DOHH2 (cell line): ENCODE measurements around the gene TUSC2.
A peak's percentile ranks its signal among the peaks of the same experiment; 100 is the strongest.

Experiments used
- H3F3A ChIP-seq: fragments of 200-600 bp; sonication (generic), shearing (Covaris generic); 2 replicates; pipeline ENCODE4 v1.6.0; 2016; ENCODE audit warnings: antibody characterized with exemption, mild to moderate bottlenecking; ENCODE audit not compliant: control insufficient read depth, insufficient read depth
- H3K27ac ChIP-seq: fragments of 200-600 bp; sonication (generic); 2 replicates; pipeline ENCODE4 v1.5.1; 2014; ENCODE audit warnings: low read depth, mild to moderate bottlenecking, low read length, moderate library complexity
- H3K27me3 ChIP-seq: fragments of 200-600 bp; sonication (generic); 2 replicates; pipeline ENCODE4 v1.6.1; 2014; ENCODE audit warnings: mild to moderate bottlenecking, low read length, mixed read lengths; ENCODE audit not compliant: control insufficient read depth
- H3K36me3 ChIP-seq: fragments of 200-600 bp; sonication (generic); 2 replicates; pipeline ENCODE4 v1.6.1; 2014; ENCODE audit warnings: mild to moderate bottlenecking, low read length, moderate library complexity, mixed read lengths; ENCODE audit not compliant: control insufficient read depth
- H3K4me1 ChIP-seq: fragments of 200-600 bp; sonication (generic); 2 replicates; pipeline ENCODE4 v1.6.1; 2014; ENCODE audit warnings: mild to moderate bottlenecking, low read length, mixed read lengths; ENCODE audit not compliant: control insufficient read depth
- H3K4me2 ChIP-seq: fragments of 200-600 bp; sonication (generic); 2 replicates; pipeline ENCODE4 v1.6.0; 2014; ENCODE audit warnings: mild to moderate bottlenecking, low read length, moderate library complexity
- H3K4me3 ChIP-seq: fragments of 200-600 bp; sonication (generic); 2 replicates; pipeline ENCODE4 v1.5.1; 2014; ENCODE audit warnings: mild to moderate bottlenecking, low read length, mixed read lengths
- H3K79me2 ChIP-seq: fragments of 200-600 bp; sonication (generic); 2 replicates; pipeline ENCODE4 v1.6.1; 2014; ENCODE audit warnings: mild to moderate bottlenecking, low read length, mixed read lengths; ENCODE audit not compliant: control insufficient read depth
- H3K9me2 ChIP-seq: fragments of 200-600 bp; sonication (generic); replicated peaks from 2 replicates; pipeline ENCODE4 v1.6.1; 2014; ENCODE audit warnings: mild to moderate bottlenecking, low read length, mixed read lengths; ENCODE audit not compliant: control insufficient read depth
- H3K9me3 ChIP-seq: fragments of 200-600 bp; sonication (generic); 2 replicates; pipeline ENCODE4 v1.6.1; 2014; ENCODE audit warnings: antibody characterized with exemption, low read length, mixed read lengths; ENCODE audit not compliant: control insufficient read depth, insufficient read depth
- H4K20me1 ChIP-seq: fragments of 200-600 bp; sonication (generic); 2 replicates; pipeline ENCODE4 v1.6.0; 2014; ENCODE audit warnings: low read depth, mild to moderate bottlenecking, antibody characterized with exemption, low read length, moderate library complexity; ENCODE audit not compliant: control insufficient read depth, insufficient read depth
- EZH2phosphoT487 ChIP-seq: fragments of 200-600 bp; sonication (generic); IDR thresholded peaks from 2 replicates; pipeline ENCODE4 v1.6.1; 2017; ENCODE audit warnings: borderline replicate concordance, mild to moderate bottlenecking, antibody characterized with exemption, low read length, moderate library complexity, mixed read lengths
- TF ChIP-seq, protein P1 (sequence below): fragments of 200-600 bp; sonication (generic); IDR thresholded peaks from one replicate; pipeline ENCODE4 v1.5.1; 2014; ENCODE audit warnings: antibody characterized with exemption, mild to moderate bottlenecking, low read depth, low read length; ENCODE audit not compliant: poor library complexity, severe bottlenecking

TUSC2 gene

DNA sequence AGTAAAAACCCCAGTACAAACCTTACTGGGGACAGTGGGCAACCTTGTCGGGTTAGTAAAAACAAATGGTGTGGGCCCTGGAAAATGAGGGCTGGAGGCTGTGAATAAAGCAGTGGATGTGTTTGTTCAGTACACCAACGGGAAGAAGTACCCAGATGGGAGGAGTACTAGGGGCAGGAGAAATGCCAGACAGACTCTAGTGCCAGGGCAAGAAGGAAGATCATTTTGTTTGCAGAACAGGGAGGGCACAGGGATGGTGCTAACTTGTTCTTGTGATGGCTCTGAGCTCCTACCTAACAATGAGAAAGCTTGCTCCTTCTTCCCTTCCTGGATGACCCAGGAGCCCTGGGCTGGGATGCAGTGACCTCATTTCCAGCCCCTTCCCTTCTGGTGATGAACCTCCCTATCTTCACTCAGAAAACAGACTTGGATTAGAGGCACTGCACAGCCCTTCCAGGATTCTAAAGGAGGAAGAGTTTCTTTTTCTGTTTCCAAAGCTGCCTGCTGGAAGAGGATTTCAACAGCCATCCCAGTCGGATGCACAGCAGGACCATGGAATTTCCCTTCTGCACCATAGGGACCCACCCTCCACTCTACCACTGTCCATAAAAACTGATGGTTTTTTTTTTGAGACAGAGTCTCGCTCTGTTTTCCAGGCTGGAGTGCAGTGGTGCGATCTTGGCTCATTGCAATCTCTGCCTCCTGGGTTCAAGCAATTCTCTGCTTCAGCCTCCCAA, 6.5 kb upstream of the TUSC2 start:
- H3K4me3 ChIP-seq, result no peak overlapping the region
- no peaks in the 10 kb centered on the region for H3K27me3 ChIP-seq
- H3F3A ChIP-seq, result peaks cover 19% of the 10 kb centered on the region
- H3K27ac ChIP-seq, result no peak overlapping the region
- H3K9me3 ChIP-seq, result no peaks in the 10 kb centered on the region
- no peaks in the 10 kb centered on the region for H3K9me2 ChIP-seq
- peaks cover 88% of the 10 kb centered on the region for H3K36me3 ChIP-seq
- TF ChIP-seq, protein P1, sequence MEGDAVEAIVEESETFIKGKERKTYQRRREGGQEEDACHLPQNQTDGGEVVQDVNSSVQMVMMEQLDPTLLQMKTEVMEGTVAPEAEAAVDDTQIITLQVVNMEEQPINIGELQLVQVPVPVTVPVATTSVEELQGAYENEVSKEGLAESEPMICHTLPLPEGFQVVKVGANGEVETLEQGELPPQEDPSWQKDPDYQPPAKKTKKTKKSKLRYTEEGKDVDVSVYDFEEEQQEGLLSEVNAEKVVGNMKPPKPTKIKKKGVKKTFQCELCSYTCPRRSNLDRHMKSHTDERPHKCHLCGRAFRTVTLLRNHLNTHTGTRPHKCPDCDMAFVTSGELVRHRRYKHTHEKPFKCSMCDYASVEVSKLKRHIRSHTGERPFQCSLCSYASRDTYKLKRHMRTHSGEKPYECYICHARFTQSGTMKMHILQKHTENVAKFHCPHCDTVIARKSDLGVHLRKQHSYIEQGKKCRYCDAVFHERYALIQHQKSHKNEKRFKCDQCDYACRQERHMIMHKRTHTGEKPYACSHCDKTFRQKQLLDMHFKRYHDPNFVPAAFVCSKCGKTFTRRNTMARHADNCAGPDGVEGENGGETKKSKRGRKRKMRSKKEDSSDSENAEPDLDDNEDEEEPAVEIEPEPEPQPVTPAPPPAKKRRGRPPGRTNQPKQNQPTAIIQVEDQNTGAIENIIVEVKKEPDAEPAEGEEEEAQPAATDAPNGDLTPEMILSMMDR, result no peak
- no peak for TF ChIP-seq EZH2phosphoT487
- H3K79me2 ChIP-seq, result peaks cover 75% of the 10 kb centered on the region
- 0 out of 2 replicates have a peak, but pooled peaks cover 10% of the 10 kb centered on the region for H4K20me1 ChIP-seq
- peaks cover 44% of the 10 kb centered on the region for H3K4me1 ChIP-seq
- peak overlapping the region; percentile 41 for H3K4me2 ChIP-seq

- peak overlapping the region; percentile 41 for H3K4me2 ChIP-seq
- H3K27me3 ChIP-seq, result no peaks in the 10 kb centered on the region
- no peaks in the 10 kb centered on the region for H3K9me2 ChIP-seq
- H4K20me1 ChIP-seq, result 0 out of 2 replicates have a peak, but pooled peaks cover 10% of the 10 kb centered on the region
- peaks cover 22% of the 10 kb centered on the region for H3F3A ChIP-seq
- H3K4me3 ChIP-seq, result no peak overlapping the region
- no peak for TF ChIP-seq EZH2phosphoT487
- TF ChIP-seq, protein P1, result no peak
- H3K9me3 ChIP-seq, result no peaks in the 10 kb centered on the region
- H3K79me2 ChIP-seq, result peaks cover 69% of the 10 kb centered on the region
- H3K27ac ChIP-seq, result no peak overlapping the region
- H3K36me3 ChIP-seq, result peaks cover 90% of the 10 kb centered on the region
- peaks cover 44% of the 10 kb centered on the region for H3K4me1 ChIP-seq
These were observed 5.8 kb upstream of the TUSC2 start for GRCh38 chr3:50333744-50334328.

GRCh38 chr3:50331364-50331907, 3.4 kb upstream of the TUSC2 start:
- Histone ChIP-seq H3K9me3 (no peaks in the 10 kb centered on the region), H3K27me3 (no peaks in the 10 kb centered on the region), H4K20me1 (0 out of 2 replicates have a peak, but pooled peaks cover 8% of the 10 kb centered on the region), H3F3A (peaks cover 21% of the 10 kb centered on the region), H3K4me2 (no peak overlapping the region), H3K36me3 (peaks cover 78% of the 10 kb centered on the region), H3K9me2 (no peaks in the 10 kb centered on the region), H3K27ac (no peak overlapping the region), H3K79me2 (peaks cover 62% of the 10 kb centered on the region), H3K4me3 (no peak overlapping the region), H3K4me1 (peaks cover 46% of the 10 kb centered on the region)
- TF ChIP-seq EZH2phosphoT487, result no peak

DNA sequence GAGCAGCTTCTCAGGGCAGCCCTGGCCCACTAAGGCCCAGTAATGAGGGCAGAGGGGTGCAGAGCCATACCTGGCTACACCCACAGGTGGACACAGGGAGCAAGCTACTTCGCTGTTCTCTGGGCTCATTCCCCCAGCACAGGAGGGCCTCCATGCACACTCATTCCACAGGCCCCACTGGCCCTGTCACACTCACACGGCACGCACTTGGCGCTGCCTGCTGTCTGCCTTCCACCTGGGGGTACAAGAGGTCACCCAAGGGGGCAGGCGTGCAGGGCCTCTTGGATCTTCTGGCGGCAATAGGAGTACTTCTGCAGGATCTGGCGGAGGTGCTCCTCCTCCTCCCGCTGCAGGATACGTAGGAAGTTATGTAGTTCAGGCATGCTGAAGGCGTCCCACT, 2.3 kb upstream of the TUSC2 start:
- no peak overlapping the region for H3K27ac ChIP-seq
- TF ChIP-seq, protein P1, result no peak
- no peak for TF ChIP-seq EZH2phosphoT487
- peaks cover 57% of the 10 kb centered on the region for H3K79me2 ChIP-seq
- H3K9me2 ChIP-seq, result no peaks in the 10 kb centered on the region
- no peaks in the 10 kb centered on the region for H4K20me1 ChIP-seq
- no peak overlapping the region for H3K4me2 ChIP-seq
- H3K36me3 ChIP-seq, result peaks cover 78% of the 10 kb centered on the region
- peaks cover 38% of the 10 kb centered on the region for H3K4me1 ChIP-seq
- H3F3A ChIP-seq, result peaks cover 21% of the 10 kb centered on the region
- no peaks in the 10 kb centered on the region for H3K27me3 ChIP-seq
- H3K4me3 ChIP-seq, result no peak overlapping the region
- no peaks in the 10 kb centered on the region for H3K9me3 ChIP-seq
